ENCODE measurements around the gene DOCK2.
A peak's percentile ranks its signal among the peaks of the same experiment; 100 is the strongest.
"Not testable (repeated sequence)": the region's sequence is repeated elsewhere in the genome, so short reads cannot be mapped to it uniquely, and the experiment has no call there.

DOCK2 gene

GRCh38 chr5:169641253-169641652 lies 4.2 kb downstream of the DOCK2 start:
- peak; percentile 59 for DNase-seq

- DNase-seq, result no peak
These were observed 9.8 kb downstream of the DOCK2 start for GRCh38 chr5:169646856-169647255.

GRCh38 chr5:169647566-169647965 lies 10.5 kb downstream of the DOCK2 start:
- DNase-seq, result no peak

- no peak for DNase-seq
These were observed 11.7 kb downstream of the DOCK2 start for GRCh38 chr5:169648725-169649310.

- no peak for DNase-seq
These were observed 12.4 kb downstream of the DOCK2 start for GRCh38 chr5:169649486-169649885.

GRCh38 chr5:169650701-169651331 lies 13.7 kb downstream of the DOCK2 start:
- DNase-seq, result peak; percentile 53

GRCh38 chr5:169651526-169651925 lies 14.5 kb downstream of the DOCK2 start:
- DNase-seq, result no peak

- no peak for DNase-seq
These were observed 15.0 kb downstream of the DOCK2 start for GRCh38 chr5:169652057-169652456.

GRCh38 chr5:169653091-169653490 lies 16.0 kb downstream of the DOCK2 start:
- no peak for DNase-seq

GRCh38 chr5:169655353-169655752 lies 18.3 kb downstream of the DOCK2 start:
- DNase-seq, result no peak

GRCh38 chr5:169656125-169656901 lies 19.2 kb downstream of the DOCK2 start:
- DNase-seq, result no peak

- no peak for DNase-seq
These were observed 20.1 kb downstream of the DOCK2 start for GRCh38 chr5:169657127-169657526.

- not testable (repeated sequence) for DNase-seq
These were observed 25.4 kb downstream of the DOCK2 start for GRCh38 chr5:169662451-169662850.

GRCh38 chr5:169663537-169663936 lies 26.5 kb downstream of the DOCK2 start:
- DNase-seq, result no peak

- DNase-seq, result no peak
These were observed 29.3 kb downstream of the DOCK2 start for GRCh38 chr5:169666365-169666764.

- DNase-seq, result peak; percentile 21
These were observed 31.0 kb downstream of the DOCK2 start for GRCh38 chr5:169667896-169668674.

GRCh38 chr5:169668732-169669131 lies 31.7 kb downstream of the DOCK2 start:
- DNase-seq, result peak; percentile 53

- no peak for DNase-seq
These were observed 33.9 kb downstream of the DOCK2 start for GRCh38 chr5:169670769-169671525.

- DNase-seq, result no peak
These were observed 45.0 kb downstream of the DOCK2 start for GRCh38 chr5:169682026-169682425.

GRCh38 chr5:169686137-169686536 lies 49.1 kb downstream of the DOCK2 start:
- DNase-seq, result no peak

- no peak for DNase-seq
These were observed 51.0 kb downstream of the DOCK2 start for GRCh38 chr5:169688106-169688505.

GRCh38 chr5:169691471-169691870 lies 54.4 kb downstream of the DOCK2 start:
- peak; percentile 26 for DNase-seq
